NCI-H187 treated with DMSO at 0.1 percent for 48 hours (cell line): ENCODE data around the gene GNB2.
"Not testable (repeated sequence)": the region's sequence is repeated elsewhere in the genome, so short reads cannot be mapped to it uniquely, and the experiment has no call there.

Experiments
- DNase-seq: peaks from one replicate; lab custom pipeline; 2025; lab: John Stamatoyannopoulos, UW

Gene GNB2

DNA sequence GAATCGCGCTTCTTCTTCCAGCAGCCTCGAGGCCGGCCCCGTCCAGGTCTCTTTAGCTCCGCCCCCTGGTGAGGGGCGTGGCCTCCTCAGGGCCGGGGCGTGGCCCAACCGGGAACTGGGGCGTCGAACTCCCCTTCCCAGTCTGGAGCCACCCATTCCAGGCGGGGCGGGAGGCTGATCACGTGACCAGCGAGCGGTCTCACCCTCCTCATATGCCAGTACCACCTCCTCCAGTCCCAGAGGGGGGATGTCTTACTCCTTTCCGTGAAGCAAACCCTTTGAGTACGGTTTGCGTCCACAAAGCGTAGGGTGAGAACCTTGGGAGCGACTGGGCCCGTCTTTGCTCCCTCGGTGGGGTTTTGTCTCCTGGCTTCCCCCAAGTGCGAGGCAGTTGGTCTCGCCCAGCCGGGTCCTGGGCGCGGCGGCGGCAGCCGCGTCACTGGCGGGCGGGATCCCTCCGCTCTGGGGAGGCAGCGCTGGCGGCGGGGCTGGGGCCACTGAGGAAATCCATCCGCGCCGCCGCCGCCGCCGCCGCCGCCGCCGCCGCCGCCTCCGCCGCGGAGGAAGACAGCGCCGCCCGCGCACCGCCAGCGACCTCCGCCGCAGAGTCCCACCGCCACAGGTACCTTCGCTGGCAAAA, at the start of gene GNB2:
GNB2 (plus strand) TSS at position 439 of the 640 bp plus-strand sequence. CDS start 2,526 bp downstream, outside the sequence.
- peak; percentile 87 for DNase-seq

DNA sequence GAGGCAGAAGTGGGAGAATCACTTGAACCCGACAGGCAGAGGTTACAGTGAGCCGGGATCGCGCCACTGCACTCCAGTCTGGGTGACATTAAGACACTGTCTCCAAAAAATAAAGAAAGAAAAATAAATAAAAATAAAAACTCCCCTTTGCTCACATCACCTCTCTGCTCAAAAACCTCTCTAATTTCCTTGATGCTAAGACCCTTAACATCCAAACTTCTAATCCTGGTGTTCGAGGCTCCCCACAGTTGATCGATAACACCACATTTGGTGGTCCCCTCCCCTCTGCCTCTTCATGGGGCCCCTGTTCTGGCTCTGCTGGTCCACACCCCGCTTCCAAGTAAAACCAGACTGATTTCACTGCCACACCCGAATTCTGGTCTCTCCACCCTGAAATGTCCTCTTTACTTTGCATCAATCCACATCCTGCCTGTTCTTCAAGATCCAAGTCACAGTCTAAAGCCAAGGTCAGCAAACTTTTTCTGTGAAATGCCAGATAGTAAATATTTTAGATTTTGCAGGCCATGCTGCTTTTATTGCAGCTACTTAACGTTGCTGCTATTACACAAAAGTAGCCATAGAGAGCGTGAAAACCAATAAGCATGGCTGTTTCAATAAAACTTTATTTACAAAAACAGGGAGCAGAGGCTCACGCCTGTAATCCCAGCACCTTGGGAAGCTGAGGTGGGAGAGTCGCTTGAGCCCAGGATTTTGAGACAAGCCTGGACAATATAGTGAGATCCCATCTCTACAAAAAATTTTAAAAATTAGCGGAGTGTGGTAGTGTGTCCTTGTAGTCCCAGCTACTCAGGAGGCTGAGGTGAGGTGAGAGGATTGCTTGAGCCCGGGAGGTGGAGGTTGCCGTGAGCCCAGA, 49.4 kb upstream of the GNB2 start:
- DNase-seq = no peak

DNA sequence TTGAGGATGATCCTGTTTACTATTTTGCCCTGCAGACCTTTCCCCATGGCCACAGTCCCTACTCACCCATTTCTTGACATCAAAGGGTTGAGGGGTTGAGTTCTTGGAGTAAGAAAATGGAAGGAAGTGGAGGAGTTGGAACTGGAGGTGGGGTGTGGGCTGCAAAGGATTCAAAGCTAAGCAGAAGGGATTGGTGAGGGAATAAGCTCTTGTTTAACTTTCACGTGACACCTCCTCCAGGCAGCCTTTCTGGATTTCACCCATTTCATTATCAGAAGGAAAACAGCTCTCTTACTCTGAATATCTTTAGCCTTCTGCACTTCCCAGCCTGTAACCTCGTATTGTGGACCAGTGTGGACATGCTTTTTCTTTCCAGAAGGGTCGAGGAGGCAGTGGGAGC, 47.5 kb upstream of the GNB2 start:
- no peak for DNase-seq

DNA sequence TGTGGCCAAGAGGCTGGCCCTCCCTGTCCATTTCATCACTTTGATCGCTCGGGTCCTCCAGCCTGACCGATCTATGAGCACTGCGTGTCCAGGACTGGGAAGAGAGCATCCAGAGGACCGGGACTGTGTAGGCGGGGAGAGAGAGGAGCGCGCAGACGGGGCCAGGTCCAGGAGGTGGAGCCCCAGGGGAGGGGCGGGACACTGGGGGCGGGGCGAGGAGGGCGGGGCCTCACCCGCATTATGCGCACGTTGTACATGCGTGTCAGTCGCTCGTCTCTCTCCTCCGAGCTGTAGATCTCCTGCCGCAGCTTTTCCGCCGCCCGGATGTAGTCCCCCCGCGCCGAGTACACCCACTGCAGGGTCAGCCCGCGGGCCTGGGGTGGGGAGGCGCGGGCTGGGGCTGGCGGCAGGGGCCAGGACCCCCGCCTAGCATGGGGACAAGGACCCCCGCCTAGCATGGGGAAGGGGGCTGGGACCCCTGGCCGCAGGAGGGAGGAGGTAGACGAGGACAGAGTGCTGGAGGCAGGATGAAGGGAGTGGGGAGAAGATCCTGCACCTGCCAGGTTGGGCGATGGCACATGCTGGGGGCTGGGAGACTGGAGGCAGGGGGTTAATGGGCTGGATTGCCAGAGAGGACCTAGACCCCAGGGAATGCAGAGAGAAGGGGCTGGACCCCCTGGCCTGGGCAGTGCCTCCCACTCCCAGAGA, 46.9 kb upstream of the GNB2 start:
- DNase-seq = peak; percentile 72

DNA sequence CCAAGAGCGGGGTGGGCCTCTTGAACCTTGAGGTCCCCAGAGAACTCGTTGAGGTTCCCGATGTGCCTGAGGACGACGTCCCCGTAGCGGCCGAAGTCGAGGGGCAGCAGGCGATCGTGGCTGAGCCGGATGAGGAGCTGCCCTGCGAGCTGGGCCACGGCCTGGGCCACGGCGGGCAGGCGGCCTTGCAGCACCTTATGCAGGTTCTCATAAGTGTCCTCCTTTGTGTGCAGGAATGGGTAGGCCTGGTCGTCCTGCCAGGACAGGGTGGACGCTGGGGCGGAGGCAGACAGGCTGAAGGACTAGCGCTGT, 46.3 kb upstream of the GNB2 start:
- DNase-seq = no peak

DNA sequence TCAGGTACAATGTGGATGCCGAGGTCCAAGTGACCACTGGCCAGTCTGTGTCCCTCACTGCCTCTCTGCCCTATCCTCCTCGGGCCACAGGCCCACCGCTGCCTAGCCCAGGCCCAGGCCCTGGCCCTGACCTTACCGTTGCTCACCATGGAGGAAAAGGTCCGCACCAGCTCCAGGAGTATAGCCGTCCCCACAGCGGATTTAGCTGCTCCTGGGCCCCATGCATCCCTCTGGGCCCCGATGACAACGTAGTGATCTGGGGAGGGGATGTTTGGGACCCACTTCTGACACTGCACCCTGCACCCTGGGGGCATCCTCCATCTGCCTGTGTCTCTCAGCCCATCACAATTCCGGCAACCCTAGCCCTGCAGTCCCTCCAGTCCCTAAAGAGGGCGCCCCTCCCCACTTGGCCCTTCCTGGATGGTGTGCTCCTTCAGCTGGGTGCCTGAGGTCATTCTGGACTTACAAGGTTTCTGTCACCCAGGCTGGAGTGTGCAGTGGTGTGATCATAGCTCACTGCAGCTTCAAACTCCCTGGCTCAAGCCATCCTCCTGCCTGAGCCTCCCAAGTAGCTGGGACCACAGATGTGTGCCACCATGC, 44.3 kb upstream of the GNB2 start:
- no peak for DNase-seq

DNA sequence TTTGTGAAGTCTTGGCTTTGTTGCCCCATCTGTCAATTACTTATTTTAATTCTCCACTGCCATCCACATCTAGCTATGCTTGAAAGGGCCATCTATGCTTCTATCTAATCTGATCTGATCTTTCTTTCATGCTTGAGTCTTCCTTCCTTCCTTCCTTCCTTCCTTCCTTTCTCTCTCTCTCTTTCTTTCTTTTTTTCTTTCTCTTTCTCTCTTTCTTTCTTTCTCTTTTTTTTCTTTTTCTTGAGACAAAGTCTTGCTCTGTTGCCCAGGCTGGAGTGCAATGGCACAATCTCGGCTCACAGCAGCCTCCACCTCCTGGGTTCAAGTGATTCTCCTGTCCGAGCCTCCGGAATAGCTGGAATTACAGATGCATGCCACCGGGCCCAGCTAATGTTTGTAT, 43.5 kb upstream of the GNB2 start:
- no peak for DNase-seq

DNA sequence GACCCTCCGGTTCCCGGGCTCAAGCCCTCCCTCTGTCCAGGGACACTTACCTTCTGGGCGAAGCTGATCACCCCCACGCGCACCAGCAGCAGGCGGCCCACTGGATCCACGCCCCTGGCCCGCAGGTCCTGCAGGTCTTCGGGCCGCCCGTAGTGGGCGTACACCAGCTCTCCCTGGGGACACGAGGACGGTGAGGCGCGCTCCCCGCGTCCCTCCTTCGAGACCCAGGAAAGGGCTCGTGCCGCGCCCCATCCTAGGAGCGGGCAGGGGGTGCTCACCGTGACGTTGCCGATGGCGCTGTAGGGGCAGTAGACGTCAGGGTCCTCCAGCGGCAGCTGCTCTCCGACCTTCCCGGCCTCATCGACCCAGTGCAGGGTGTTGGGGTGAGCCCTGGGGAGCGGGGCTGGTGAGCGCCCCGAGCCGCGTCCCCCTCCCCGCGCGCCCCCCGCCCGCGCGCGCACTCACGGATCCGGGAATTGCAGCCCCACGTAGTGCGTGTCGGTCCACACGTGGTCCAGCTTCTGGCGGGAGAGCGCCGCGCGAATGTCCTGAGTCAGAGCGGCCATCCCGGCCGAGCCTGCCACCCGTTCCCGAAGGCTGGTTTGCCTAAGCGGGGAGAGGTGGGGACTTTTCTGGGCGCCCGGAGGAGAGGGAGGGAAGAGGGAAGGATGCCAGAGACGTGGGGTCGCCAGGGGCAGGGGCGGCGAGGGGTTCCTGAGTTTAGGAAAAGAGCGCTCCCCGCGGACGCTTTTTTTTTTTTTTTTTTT, 40.4 kb upstream of the GNB2 start:
- no peak for DNase-seq

DNA sequence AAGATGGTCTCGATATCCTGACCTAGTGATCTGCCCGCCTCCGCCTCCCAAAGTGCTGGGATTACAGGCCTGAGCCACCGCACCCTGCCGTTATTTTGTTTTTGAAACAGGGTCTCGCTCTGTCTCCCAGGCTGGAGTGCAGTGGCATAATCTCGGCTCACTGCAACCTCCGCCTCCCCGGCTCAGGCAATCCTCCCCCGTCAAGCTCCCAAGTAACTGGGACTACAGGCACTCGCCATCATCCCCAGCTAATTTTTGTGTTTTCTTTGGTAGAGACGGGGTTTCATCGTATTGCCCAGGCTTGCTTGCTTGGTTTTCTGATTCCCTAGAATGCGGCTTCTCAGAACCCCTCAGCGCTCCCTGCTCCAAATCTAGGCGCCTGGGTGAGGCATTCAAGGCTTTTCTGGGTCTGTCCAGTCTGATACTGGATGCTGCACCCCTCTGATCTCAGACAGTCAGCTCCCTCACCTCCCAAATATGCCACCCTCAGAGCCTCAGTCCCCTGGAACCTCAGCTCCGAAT, 33.5 kb upstream of the GNB2 start:
- DNase-seq = no peak

DNA sequence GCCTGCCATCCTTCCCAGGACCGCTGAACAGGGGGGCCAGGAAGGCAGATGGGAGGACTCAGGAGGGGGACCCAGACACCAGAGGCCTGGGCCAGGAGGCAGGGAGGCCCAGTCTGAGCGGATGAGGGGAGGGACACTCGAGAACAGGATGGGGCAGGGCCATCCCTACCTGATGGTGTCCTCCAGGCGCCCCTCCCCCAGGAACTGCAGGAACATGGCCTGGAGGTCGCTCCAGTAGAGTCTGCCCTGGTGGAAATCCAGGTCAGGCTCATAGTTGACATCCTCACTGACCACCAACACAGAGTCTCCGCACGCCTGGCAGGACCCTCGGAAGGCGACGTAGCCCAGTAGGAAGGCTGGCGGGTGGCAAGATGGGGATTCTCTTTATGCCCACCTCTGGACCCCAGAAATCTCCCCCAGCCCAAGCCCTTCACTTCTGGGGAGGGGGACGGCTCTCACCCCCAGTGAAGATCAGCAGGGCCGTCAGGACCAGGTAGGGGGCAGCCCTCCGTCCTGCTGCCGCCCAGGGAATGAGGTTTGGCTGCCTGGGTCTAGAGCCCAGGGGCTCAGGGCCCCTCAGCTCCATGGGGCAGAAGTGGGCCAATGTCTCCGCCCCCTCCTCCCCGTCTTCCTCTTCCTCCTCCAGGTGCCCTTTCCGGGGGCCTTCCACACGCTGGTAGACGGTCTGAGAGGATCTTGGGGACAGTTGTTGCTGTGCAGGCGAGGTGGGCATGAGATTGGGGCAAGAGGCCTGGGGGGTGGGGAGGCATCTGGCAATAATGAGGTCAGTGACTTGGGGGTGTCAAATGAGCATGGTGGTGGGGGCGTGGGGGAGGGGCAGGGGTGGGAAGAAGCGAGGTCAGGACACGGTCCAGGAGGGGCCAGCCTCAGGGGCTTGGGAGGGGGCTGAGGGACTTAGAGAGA, 32.8 kb upstream of the GNB2 start:
- DNase-seq = no peak

DNA sequence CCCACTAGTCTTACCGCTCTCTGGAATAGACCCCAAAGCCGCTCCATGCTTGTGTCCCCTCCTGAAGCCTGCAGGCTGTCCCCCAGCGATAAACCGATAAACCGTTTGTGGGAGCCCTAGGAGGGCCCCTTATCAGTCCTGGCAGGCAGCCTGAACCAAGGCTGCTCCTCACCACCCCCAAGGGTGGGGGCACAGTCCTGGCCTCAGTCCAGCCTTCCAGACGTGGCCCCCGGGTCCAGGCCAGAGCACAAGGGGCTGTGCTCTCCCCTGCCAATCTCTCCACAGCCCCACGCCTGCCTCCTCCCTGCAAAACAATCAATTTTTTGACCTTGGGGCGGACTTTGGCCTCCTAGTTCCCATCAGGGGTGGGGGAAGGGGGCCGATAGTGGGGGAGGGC, 32.1 kb upstream of the GNB2 start, which contains the start of gene TFR2:
TFR2 (minus strand) TSS at position 90 of the 397 bp plus-strand sequence; CDS start at position 47, 43 bp downstream.
- DNase-seq = no peak

DNA sequence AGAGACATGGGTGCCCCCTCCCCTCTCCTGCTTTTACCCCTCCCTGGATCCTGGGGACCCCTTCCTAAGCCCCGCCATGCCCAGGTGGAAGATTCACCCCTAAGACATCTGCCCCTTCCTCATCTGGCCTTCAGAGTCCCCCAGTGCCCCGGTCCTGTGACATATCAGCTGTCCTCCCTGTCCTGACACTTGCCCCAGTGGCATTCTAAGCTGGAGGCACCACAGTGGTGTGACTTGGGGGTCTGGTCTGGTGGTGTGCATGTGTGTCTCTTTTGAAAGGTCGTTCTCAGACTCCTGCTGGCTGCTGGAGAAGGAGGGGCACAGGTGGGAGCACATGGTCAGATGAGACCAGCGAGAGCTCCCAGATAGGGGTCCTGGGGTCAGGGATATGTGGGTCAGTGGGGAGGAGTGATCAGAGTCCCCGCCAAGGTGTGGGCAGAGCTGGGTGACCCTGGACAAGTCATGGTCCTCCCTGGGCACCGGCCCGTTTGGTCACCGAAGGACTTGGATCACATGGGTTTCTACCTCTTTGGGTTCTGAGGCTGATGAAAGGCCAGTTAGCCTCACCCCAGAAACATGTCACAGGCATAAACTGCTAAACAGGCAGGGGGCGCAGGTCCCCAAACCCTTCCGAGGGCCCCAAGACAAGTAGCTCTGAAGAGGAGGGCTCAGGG, 31.5 kb upstream of the GNB2 start:
- no peak for DNase-seq

DNA sequence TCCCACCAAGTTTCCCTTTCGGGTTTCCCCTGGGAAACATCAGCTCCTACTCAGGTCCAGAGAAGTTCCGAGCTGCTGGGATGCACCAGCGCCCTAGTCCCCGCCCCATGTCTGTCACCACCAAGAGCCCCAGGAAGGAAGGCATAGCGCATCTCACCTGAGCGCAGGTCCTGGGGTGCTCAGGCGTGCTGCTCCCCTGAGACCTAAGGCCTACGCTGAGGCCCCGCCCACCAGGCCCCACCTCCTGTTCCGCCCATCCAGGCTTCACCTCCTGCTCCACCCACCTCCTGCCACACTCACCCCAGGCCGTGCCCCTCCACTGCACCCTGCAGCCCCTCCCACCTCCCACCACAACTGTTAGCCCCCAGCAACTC, 31.0 kb upstream of the GNB2 start:
- no peak for DNase-seq

DNA sequence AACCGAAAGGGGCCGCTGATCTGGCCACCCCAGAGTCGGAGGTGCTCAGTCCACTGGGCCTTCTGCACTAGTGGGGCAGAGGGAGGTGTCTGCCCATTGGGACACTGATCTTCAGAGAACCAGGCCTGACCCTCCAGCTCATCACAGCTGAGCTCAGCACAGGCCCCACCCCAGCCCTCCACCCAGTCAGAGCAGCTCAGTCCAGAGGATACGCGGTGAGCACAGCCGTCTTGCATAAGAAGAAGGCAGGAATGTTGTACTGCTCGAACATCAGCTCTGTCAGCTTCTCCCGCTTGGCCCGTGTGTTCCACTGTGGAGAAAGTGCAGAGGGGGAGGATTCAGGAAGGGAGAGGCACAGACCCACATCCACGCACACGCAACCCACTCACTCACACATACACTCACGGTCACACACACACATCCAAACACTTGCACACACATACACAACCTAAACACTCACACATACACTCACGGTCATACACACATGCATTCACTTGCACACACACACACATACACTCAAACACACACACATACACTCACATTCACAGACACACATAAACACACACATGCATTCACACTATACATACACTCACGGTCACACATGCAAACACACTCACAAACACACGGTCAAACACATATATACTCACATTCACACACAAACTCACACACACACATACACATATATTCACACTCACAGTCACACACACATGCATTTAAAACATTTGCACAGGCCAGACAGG, 23.5 kb upstream of the GNB2 start:
- DNase-seq = no peak

DNA sequence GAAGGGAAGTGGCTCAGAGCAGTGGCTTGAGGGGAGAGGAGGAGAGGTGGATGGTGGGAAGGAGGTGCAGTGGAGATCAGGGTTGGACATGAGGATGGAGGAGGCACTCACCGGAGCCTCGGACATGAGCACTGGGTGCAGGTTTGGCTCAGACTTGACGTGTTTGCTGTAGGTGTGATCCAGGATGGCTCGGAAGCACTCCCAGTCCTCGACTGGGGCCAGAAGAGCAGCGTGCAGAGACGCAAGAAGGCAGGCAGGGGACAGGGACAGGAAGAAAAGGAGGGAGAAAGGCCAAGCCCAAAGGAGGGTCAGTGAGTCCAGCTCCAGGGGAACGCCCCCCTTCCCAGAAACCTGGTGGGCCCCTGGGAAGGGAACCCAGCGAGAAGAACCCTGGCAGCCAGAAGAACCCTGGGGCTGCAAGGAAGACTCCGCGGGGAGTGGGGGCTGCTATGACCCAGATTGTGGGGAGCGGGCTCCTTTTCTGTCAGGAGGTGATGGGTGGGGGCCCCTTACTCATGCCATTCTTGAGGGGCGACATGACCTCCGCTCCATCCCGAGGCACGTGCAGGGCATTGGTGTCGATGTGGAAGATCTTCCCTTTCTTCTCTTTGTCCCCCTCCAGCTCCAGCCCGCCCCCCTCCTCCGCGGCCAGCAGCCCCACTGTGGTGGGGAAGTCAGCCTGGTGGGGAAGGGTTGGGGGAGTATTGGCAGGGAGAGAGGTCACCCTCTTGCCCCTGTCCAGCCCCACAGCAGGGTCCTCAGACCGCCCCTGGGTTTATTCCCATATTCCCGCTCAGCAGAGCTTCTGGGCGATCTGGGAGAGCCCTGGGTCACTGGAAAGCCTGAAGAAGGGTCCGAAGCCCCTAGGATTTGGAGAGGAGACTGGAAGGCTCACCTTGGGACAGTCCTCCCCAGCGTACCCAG, 18.4 kb upstream of the GNB2 start:
- no peak for DNase-seq

DNA sequence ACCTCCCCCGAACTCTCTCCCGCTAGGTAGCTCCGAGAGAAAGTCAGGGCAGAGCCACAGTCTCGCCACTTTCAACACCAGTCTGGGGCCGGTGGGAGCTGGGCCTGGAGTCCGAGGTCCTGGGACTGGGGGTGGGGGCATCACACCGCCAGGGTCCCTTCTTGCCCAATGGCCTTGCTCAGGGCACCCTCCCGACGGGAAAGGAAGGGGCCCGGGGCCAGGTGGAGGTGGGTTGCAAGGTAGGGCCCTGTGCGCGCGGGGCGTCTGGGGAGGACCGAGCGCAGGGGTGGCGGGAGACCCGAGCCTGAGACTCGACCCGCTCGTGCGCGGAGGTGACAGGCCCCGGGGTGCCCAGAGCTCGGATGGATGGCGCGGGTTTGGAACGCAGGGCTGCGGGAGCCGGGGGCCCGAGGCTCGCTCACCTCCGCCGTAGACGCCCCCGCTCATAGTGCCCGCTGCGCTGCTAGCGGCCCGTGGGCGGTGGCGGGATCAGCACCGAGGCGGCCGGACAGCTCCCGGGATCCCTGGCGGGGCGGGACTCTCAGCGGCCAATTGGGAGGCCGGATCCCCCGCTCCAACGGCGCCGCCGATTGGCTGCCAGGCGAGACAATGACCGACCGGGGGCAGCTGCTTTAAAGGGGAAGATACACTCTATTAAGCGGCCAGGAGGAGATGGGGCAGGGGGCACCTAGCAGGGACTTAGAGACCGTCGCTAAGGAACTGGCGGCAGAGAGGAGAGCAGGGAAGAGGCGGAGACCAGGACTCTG, 17.4 kb upstream of the GNB2 start, which contains the start of gene ACTL6B:
ACTL6B (minus strand) TSS at position 541 of the 767 bp plus-strand sequence; CDS start at position 447, 94 bp downstream.
- DNase-seq = peak; percentile 56

DNA sequence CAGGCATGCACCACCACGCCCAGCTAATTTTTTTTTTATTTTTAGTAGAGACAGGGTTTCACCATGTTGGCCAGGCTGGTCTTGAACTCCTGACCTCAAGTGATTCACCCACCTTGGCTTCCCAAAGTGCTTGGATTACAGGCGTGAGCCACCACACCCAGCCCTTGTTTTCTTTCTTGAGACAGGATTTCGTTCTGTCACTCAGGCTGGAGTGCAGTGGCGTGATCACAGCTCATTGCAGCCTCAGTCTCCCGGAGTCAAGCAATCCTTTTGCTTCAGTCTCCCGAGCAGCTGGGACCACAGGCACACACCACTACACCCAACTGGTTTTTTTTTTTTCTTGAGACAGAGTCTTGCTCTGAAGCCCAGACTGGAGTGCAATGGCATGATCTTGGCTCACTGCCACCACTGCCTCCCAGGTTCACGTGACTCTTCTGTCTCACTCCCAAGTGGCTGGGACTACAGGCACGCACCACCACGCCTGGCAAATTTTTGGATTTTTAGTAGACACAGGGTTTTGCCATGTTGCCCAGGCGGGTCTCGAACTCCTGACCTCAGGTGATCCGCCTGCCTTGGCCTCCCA, 11.3 kb upstream of the GNB2 start:
- not testable (repeated sequence) for DNase-seq
